WTC11 (cell line): ENCODE measurements around the gene TMEM164. TPM values are rescaled to one million over a fixed set of nuclear protein-coding genes. Genes with fewer than 3 reads are reported as not detected.

ENCODE experiments used
- ATAC-seq: fragments of 200-7000 bp; cut with Tn5 transposase; 2 replicates; pipeline ENCODE4 v1.10.0; 2021; ENCODE audit warnings: mild to moderate bottlenecking, moderate library complexity
- CTCF ChIA-PET: fragments of 300-600 bp; sonication (Branson Sonifier 250); formaldehyde crosslinking; loops from one replicate; lab custom pipeline; 2021; ENCODE audit warnings: antibody characterized with exemption; lab: Charles Lee
- POLR2A ChIA-PET: fragments of 350-600 bp; sonication (Branson Sonifier 250); formaldehyde crosslinking; loops from one replicate; lab custom pipeline; 2021; ENCODE audit warnings: antibody characterized with exemption; lab: Charles Lee
- DNase-seq: peaks from one replicate; pipeline ENCODE4 v3.0.0; 2021; ENCODE audit warnings: low spot score
- H3K27ac Mint-ChIP-seq: 2 replicates; pipeline ENCODE4 v1.8.0; 2021; ENCODE audit warnings: mixed read lengths
- H3K27me3 Mint-ChIP-seq: 2 replicates; pipeline ENCODE4 v1.8.0; 2021; ENCODE audit warnings: low read depth, mild to moderate bottlenecking, moderate library complexity, mixed read lengths
- H3K36me3 Mint-ChIP-seq: 2 replicates; pipeline ENCODE4 v1.8.0; 2021; ENCODE audit warnings: mixed read lengths
- H3K4me1 Mint-ChIP-seq: 2 replicates; pipeline ENCODE4 v1.8.0; 2022; ENCODE audit warnings: mixed read lengths
- H3K4me3 Mint-ChIP-seq: 2 replicates; pipeline ENCODE4 v1.8.0; 2021; ENCODE audit warnings: mild to moderate bottlenecking, moderate library complexity, mixed read lengths
- H3K9me3 Mint-ChIP-seq: 2 replicates; pipeline ENCODE4 v1.8.0; 2021; ENCODE audit warnings: mixed read lengths
- E2F5 ChIP-seq: sonication (generic); formaldehyde crosslinking; IDR thresholded peaks from 2 replicates; pipeline ENCODE4 v1.8.1; 2022; ENCODE audit warnings: mild to moderate bottlenecking, moderate library complexity, missing genetic modification reagents
- ESRRA ChIP-seq: sonication (generic); formaldehyde crosslinking; IDR thresholded peaks from 2 replicates; pipeline ENCODE4 v1.8.1; 2022; ENCODE audit warnings: mild to moderate bottlenecking, missing genetic modification reagents, borderline replicate concordance
- IRF1 ChIP-seq: sonication (generic); formaldehyde crosslinking; IDR thresholded peaks from 2 replicates; pipeline ENCODE4 v1.8.0; 2023; ENCODE audit warnings: missing genetic modification reagents
- JAZF1 ChIP-seq: fragments of 250-450 bp; sonication (Bioruptor Pico); IDR thresholded peaks from 2 replicates; pipeline ENCODE4 v1.9.0; 2021; ENCODE audit warnings: moderate library complexity, mild to moderate bottlenecking, inconsistent platforms
- JUN ChIP-seq: sonication (generic); formaldehyde crosslinking; IDR thresholded peaks from 2 replicates; pipeline ENCODE4 v1.8.0; 2023; ENCODE audit warnings: mild to moderate bottlenecking, missing genetic modification reagents
- KAT7 ChIP-seq: sonication (generic); formaldehyde crosslinking; IDR thresholded peaks from 2 replicates; pipeline ENCODE4 v1.8.1; 2023; ENCODE audit warnings: missing genetic modification reagents, mild to moderate bottlenecking, borderline replicate concordance
- MAX ChIP-seq: sonication (generic); formaldehyde crosslinking; IDR thresholded peaks from 2 replicates; pipeline ENCODE4 v1.8.0; 2022; ENCODE audit warnings: mild to moderate bottlenecking, missing genetic modification reagents
- MYBL2 ChIP-seq: sonication (generic); formaldehyde crosslinking; IDR thresholded peaks from 2 replicates; pipeline ENCODE4 v1.8.1; 2023; ENCODE audit warnings: mild to moderate bottlenecking, moderate library complexity, missing genetic modification reagents
- NR1H2 ChIP-seq: sonication (generic); formaldehyde crosslinking; IDR thresholded peaks from 2 replicates; pipeline ENCODE4 v1.9.0; 2021; ENCODE audit warnings: mild to moderate bottlenecking, moderate library complexity, missing genetic modification reagents
- PRDM15 ChIP-seq: sonication (generic); formaldehyde crosslinking; IDR thresholded peaks from 2 replicates; pipeline ENCODE4 v1.8.0; 2022; ENCODE audit warnings: missing genetic modification reagents
- PRRX2 ChIP-seq: fragments of 250-450 bp; sonication (Bioruptor Pico); IDR thresholded peaks from 2 replicates; pipeline ENCODE4 v1.8.0; 2021; ENCODE audit warnings: mild to moderate bottlenecking
- RORB ChIP-seq: fragments of 250-450 bp; sonication (Bioruptor Pico); IDR thresholded peaks from 2 replicates; pipeline ENCODE4 v1.9.0; 2021; ENCODE audit warnings: mild to moderate bottlenecking
- STAT6 ChIP-seq: sonication (generic); formaldehyde crosslinking; conservative IDR thresholded peaks from 2 replicates; pipeline ENCODE4 v1.8.1; 2023; ENCODE audit warnings: mild to moderate bottlenecking, low read depth, missing genetic modification reagents, moderate library complexity
- TEAD4 ChIP-seq: sonication (generic); formaldehyde crosslinking; IDR thresholded peaks from 2 replicates; pipeline ENCODE4 v1.8.0; 2022; ENCODE audit warnings: mild to moderate bottlenecking, missing genetic modification reagents
- TP53 ChIP-seq: sonication (generic); formaldehyde crosslinking; IDR thresholded peaks from 2 replicates; pipeline ENCODE4 v1.8.1; 2023; ENCODE audit warnings: mild to moderate bottlenecking, missing genetic modification reagents
- USF1 ChIP-seq: sonication (generic); formaldehyde crosslinking; IDR thresholded peaks from 2 replicates; pipeline ENCODE4 v1.8.0; 2022; ENCODE audit warnings: mild to moderate bottlenecking, missing genetic modification reagents
- ZNF138 ChIP-seq: sonication (generic); formaldehyde crosslinking; conservative IDR thresholded peaks from 2 replicates; pipeline ENCODE4 v1.8.1; 2022; ENCODE audit warnings: mild to moderate bottlenecking, moderate library complexity, missing genetic modification reagents
- ZNF281 ChIP-seq: sonication (generic); formaldehyde crosslinking; IDR thresholded peaks from 2 replicates; pipeline ENCODE4 v1.8.0; 2023; ENCODE audit warnings: mild to moderate bottlenecking, missing genetic modification reagents
- ZNF423 ChIP-seq: fragments of 250-450 bp; sonication (Bioruptor Pico); IDR thresholded peaks from 2 replicates; pipeline ENCODE4 v2.1.2; 2022; ENCODE audit warnings: mild to moderate bottlenecking, moderate library complexity
- ZNF512 ChIP-seq: sonication (generic); formaldehyde crosslinking; IDR thresholded peaks from 2 replicates; pipeline ENCODE4 v1.8.1; 2022; ENCODE audit warnings: missing genetic modification reagents, borderline replicate concordance
- ZNF671 ChIP-seq: fragments of 250-450 bp; sonication (Bioruptor Pico); IDR thresholded peaks from 2 replicates; pipeline ENCODE4 v1.8.0; 2021; ENCODE audit warnings: mild to moderate bottlenecking
- total RNA-seq: library from RNA; stranded (reverse); gene quantifications from 3 replicates; pipeline ENCODE4 v1.2.3, GENCODE V29; 2021

Gene TMEM164
- total RNA-seq, 1 experiment from 2014 or later, result 16.0 TPM

- CTCF ChIA-PET, result no interaction called here
- H3K27ac Mint-ChIP-seq, result no peak overlapping the region
- POLR2A ChIA-PET, result no interaction called here
- TF ChIP-seq USF1 (no peak), RORB (CRISPR knock-in tag) (no peak), TEAD4 (CRISPR knock-in tag) (no peak), TP53 (no peak), IRF1 (CRISPR knock-in tag) (no peak), PRRX2 (CRISPR knock-in tag) (no peak), ESRRA (CRISPR knock-in tag) (no peak)
- TF ChIP-seq, all 79 proteins: peak for 0
- peaks cover 12% of the 10 kb centered on the region for H3K4me1 Mint-ChIP-seq
- H3K36me3 Mint-ChIP-seq, result no peaks in the 10 kb centered on the region
- H3K9me3 Mint-ChIP-seq, result no peaks in the 10 kb centered on the region
- no peaks in the 10 kb centered on the region for H3K27me3 Mint-ChIP-seq
- no peak overlapping the region for H3K4me3 Mint-ChIP-seq
- no peak for ATAC-seq
- DNase-seq, result no peak
Observed at GRCh38 chrX:110022599-110023448, 19.9 kb downstream of the TMEM164 start.

- ATAC-seq, result no peak
- no peak for DNase-seq
- ChIA-PET CTCF (interaction anchor here (1.5 to 1.6 kb wide), 2 partner anchors 121 to 134 kb away, joined by 4 to 9 read pairs; no protein-coding TSS in a partner anchor), POLR2A (no interaction called here)
- Mint-ChIP-seq H3K27me3 (no peaks in the 10 kb centered on the region), H3K36me3 (no peaks in the 10 kb centered on the region), H3K27ac (no peak overlapping the region), H3K9me3 (no peaks in the 10 kb centered on the region), H3K4me3 (no peak overlapping the region), H3K4me1 (peaks cover 12% of the 10 kb centered on the region)
- TF ChIP-seq ZNF671 (CRISPR knock-in tag), result no peak
- TF ChIP-seq PRDM15 (CRISPR knock-in tag), result no peak
- TF ChIP-seq NR1H2 (CRISPR knock-in tag), result no peak
- no peak for TF ChIP-seq JAZF1
- no peak for TF ChIP-seq ZNF281 (CRISPR knock-in tag)
- TF ChIP-seq ZNF423 (CRISPR knock-in tag), result no peak
- TF ChIP-seq JUN, result no peak
- TF ChIP-seq MAX (CRISPR knock-in tag), result no peak
- TF ChIP-seq MYBL2 (CRISPR knock-in tag), result no peak
- no peak for TF ChIP-seq TEAD4 (CRISPR knock-in tag)
- no peak for TF ChIP-seq ZNF512 (CRISPR knock-in tag)
- TF ChIP-seq ZNF138, result no peak
- TF ChIP-seq STAT6 (CRISPR knock-in tag), result no peak
- no peak for TF ChIP-seq E2F5 (CRISPR knock-in tag)
- no peak for TF ChIP-seq KAT7 (CRISPR knock-in tag)
Observed at GRCh38 chrX:110025395-110025794, 22.5 kb downstream of the TMEM164 start.
